Measurements from ENCODE around the gene ZMIZ1. TPM values are rescaled to one million over a fixed set of nuclear protein-coding genes. Genes with fewer than 3 reads are reported as not detected.

Gene ZMIZ1
- total RNA-seq, 4 donors from 2014 or later = 71.9 to 104 (median 79.5) TPM

DNA sequence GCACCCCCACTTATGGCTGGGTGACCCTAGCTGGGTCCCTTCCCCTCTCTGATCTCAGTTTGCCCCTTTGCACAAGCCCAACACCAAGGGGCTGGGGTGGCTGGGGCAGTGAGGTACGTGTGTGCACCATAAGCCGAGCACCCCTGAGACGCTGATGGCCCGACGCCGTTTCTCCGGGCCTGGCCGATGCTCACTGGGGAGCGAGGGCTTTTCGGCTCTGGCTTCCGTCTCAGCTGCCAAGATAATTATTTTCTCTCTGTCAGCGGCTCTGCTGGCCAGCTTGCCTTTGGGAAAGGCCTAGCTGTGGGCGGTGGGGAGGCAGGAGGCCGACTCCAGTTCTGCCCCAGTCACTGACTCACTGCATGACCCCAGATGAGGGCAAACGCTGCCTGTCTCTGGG is 91.0 kb downstream of the ZMIZ1 start:
- Histone ChIP-seq H3K27me3 (no peaks in the 10 kb centered on the region), H3K9me3 (no peaks in the 10 kb centered on the region), H3K4me1 (peaks cover 80% of the 10 kb centered on the region), H3K27ac (peak overlapping the region; percentile 91), H3K4me3 (no peak overlapping the region), H3K36me3 (peaks cover 22% of the 10 kb centered on the region)
- WGBS = 83% methylated on average over 13 of the region's 15 CpGs
- DNase-seq (ENCODE audit: low spot score in 2 of 2) = no peak
- TF ChIP-seq POLR2AphosphoS5 (IDR thresholded peaks at IDR 0.05) = no peak
- TF ChIP-seq POLR2A (IDR thresholded peaks at IDR 0.05) = no peak

DNA sequence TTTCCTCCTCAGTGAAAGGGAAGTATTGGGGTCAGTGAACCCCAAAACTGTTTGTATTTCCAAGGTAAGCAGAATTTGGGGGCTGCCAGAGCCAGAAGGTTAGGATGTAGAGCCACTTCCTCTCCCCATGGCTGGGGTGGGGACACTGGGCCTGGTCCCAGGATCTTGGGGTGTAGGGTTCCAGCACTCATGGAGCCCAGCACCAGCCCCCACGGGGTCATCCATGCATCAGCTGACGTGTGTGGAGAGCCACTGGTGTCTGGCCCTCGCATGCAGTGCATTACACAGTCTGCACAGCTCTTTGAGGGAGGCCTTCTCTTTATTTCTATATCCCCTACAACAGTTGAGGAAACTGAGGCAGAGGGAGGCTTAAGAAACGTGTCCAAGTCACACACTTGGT is 91.4 kb downstream of the ZMIZ1 start:
- H3K27me3 ChIP-seq = no peaks in the 10 kb centered on the region
- TF ChIP-seq EP300 (IDR thresholded peaks at IDR 0.05) (no peak), POLR2AphosphoS5 (IDR thresholded peaks at IDR 0.05) (no peak), POLR2A (IDR thresholded peaks at IDR 0.05) (no peak)
- TF ChIP-seq, protein P1, sequence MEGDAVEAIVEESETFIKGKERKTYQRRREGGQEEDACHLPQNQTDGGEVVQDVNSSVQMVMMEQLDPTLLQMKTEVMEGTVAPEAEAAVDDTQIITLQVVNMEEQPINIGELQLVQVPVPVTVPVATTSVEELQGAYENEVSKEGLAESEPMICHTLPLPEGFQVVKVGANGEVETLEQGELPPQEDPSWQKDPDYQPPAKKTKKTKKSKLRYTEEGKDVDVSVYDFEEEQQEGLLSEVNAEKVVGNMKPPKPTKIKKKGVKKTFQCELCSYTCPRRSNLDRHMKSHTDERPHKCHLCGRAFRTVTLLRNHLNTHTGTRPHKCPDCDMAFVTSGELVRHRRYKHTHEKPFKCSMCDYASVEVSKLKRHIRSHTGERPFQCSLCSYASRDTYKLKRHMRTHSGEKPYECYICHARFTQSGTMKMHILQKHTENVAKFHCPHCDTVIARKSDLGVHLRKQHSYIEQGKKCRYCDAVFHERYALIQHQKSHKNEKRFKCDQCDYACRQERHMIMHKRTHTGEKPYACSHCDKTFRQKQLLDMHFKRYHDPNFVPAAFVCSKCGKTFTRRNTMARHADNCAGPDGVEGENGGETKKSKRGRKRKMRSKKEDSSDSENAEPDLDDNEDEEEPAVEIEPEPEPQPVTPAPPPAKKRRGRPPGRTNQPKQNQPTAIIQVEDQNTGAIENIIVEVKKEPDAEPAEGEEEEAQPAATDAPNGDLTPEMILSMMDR (IDR thresholded peaks at IDR 0.05) = no peak
- no peaks in the 10 kb centered on the region for H3K9me3 ChIP-seq
- no peak for DNase-seq (ENCODE audit: low spot score in 2 of 2)
- WGBS = 88% methylated on average over 4 of the region's 4 CpGs
- H3K4me3 ChIP-seq = no peak overlapping the region
- peaks cover 78% of the 10 kb centered on the region for H3K4me1 ChIP-seq
- peak overlapping the region; percentile 91 for H3K27ac ChIP-seq
- H3K36me3 ChIP-seq = peaks cover 22% of the 10 kb centered on the region

GRCh38 chr10:79161557-79161956 is 92.8 kb downstream of the ZMIZ1 start:
- H3K4me1 ChIP-seq = peaks cover 72% of the 10 kb centered on the region
- no peaks in the 10 kb centered on the region for H3K27me3 ChIP-seq
- TF ChIP-seq EP300 (IDR thresholded peaks at IDR 0.05) (no peak), POLR2AphosphoS5 (IDR thresholded peaks at IDR 0.05) (no peak), POLR2A (IDR thresholded peaks at IDR 0.05) (no peak)
- TF ChIP-seq, protein P1 (IDR thresholded peaks at IDR 0.05) = no peak
- no peak for DNase-seq (ENCODE audit: low spot score in 2 of 2)
- no peak overlapping the region for H3K27ac ChIP-seq
- no peak overlapping the region for H3K4me3 ChIP-seq
- 69% methylated on average over 5 of the region's 5 CpGs for WGBS
- H3K36me3 ChIP-seq = peaks cover 29% of the 10 kb centered on the region
- no peaks in the 10 kb centered on the region for H3K9me3 ChIP-seq

- Histone ChIP-seq H3K27me3 (no peaks in the 10 kb centered on the region), H3K4me3 (no peak overlapping the region), H3K36me3 (peaks cover 33% of the 10 kb centered on the region), H3K9me3 (no peaks in the 10 kb centered on the region), H3K27ac (no peak overlapping the region), H3K4me1 (peaks cover 68% of the 10 kb centered on the region)
- peak in 1 of 2 donors; percentile 70 for DNase-seq (ENCODE audit: low spot score in 2 of 2)
- TF ChIP-seq EP300 (IDR thresholded peaks at IDR 0.05) (no peak), POLR2AphosphoS5 (IDR thresholded peaks at IDR 0.05) (no peak), POLR2A (IDR thresholded peaks at IDR 0.05) (no peak)
- TF ChIP-seq, protein P1 (IDR thresholded peaks at IDR 0.05) = no peak
- 100% methylated on average over 4 of the region's 12 CpGs for WGBS
Observed at GRCh38 chr10:79162022-79162421, 93.3 kb downstream of the ZMIZ1 start.

- no peak overlapping the region for H3K27ac ChIP-seq
- WGBS = 62% methylated on average over 13 of the region's 17 CpGs
- H3K36me3 ChIP-seq = peaks cover 44% of the 10 kb centered on the region
- no peak overlapping the region for H3K4me3 ChIP-seq
- peaks cover 57% of the 10 kb centered on the region for H3K4me1 ChIP-seq
- DNase-seq (ENCODE audit: low spot score in 2 of 2) = no peak
- TF ChIP-seq POLR2AphosphoS5 (IDR thresholded peaks at IDR 0.05) = no peak
- TF ChIP-seq, protein P1 (IDR thresholded peaks at IDR 0.05) = no peak
- TF ChIP-seq POLR2A (IDR thresholded peaks at IDR 0.05) = no peak
- TF ChIP-seq EP300 (IDR thresholded peaks at IDR 0.05) = no peak
- no peaks in the 10 kb centered on the region for H3K9me3 ChIP-seq
- no peaks in the 10 kb centered on the region for H3K27me3 ChIP-seq
Observed at GRCh38 chr10:79162861-79163665, 94.3 kb downstream of the ZMIZ1 start.

Data from suprapubic skin (tissue), 4 donors.